Activated CD8-positive, alpha-beta memory T cell treated with anti-CD3 and anti-CD28 coated beads, Interleukin-2, amount 50 U/mL, for 1 hour (primary cell): ENCODE data around the gene CCR9.
A peak's percentile ranks its signal among the peaks of the same experiment; 100 is the strongest.
"Not testable (repeated sequence)": the region's sequence is repeated elsewhere in the genome, so short reads cannot be mapped to it uniquely, and the experiment has no call there.

Experiments used
- DNase-seq: peaks from one replicate; pipeline ENCODE4 v3.0.0-alpha.2; 2020; ENCODE audit errors: extremely low read depth

CCR9 gene

DNA sequence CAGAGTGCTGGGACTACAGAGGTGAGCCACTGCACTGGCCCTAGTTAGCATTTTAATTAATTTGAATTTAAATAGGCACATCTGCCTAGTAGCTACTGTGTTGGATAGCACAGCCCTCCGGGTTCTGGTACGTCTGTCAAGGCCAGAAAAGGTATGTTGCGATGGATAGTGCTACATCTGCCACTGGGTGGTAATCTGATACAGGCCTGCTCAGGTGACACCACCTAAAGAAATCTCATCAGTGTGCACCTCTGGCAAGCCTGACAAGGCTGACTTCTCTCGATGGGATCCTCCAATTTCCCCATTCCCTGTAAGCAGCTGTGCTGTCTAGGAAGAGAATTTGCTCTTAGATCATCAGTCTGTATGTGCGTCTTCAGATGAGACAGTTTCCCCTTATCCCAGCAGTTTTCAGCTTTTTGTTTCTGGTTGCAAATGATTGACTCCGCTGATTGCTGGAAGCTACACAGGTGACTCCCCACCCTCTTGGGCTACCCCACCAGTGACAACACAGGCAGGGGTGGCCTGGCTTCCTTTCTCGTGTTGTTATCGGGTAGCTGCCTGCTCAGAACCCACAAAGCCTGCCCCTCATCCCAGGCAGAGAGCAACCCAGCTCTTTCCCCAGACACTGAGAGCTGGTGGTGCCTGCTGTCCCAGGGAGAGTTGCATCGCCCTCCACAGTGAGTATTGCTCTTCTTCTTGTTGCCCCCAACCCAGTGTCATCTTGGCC is at the start of gene CCR9:
Gene CCR9 (plus strand): TSS at position 565 of the 727 bp plus-strand sequence. CDS start 8,391 bp downstream, outside the sequence.
- no peak for DNase-seq

GRCh38 chr3:45838466-45838865 is 47.9 kb upstream of the CCR9 start:
- DNase-seq = no peak

DNA sequence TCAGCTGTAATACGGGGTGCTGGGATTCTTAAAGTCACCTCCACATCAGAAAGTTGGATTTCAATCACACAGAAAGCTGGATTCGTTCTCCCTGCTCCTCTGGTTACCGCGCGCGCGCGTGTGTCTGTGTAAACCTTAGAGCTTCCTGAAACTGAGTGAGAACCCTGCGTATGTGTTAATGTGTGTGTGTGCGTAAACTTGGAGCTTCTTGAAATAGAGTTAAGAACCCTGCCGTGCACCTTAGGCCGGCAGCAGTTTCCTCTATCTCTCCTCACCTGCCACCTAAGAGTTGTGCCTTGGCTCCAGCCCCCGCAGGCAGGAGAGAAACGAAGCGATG is 45.0 kb upstream of the CCR9 start:
- no peak for DNase-seq

DNA sequence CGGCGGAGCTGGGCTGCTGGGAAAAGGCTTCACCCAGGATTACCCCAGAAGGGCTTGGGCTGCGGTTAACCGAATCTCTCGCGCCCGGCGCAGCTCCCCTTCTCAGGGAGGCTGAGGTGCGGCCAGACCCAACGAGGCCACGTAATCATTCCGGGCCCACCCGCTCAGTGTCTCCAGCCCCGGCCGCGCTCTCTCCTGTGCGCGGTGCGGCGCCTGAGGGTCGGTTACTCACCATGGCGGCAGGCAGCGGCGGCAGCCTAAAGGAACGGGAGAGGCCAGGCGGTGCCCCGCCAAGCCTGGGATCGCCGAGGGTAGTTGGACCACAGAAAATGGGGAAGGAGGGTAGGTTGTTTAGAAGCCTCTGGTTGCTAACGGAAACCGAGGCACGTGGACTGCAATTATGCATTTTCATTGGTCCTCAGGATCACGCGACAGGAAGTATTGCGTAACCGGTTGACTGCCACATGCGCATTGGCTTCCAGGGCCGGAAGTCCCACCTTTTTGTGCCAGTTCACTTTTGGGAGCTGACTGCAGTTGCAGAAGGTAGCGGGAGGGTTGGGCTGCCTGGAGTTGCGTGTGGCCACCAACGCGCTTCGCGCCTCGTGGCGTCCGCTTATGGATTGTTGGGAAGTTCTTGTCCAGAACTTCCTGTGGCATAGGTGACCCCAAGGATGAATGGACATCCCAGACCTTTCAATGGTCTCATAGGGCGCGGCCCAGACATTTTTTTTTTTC is 44.4 kb upstream of the CCR9 start, which contains the start of gene LZTFL1:
Gene LZTFL1 (minus strand): TSS at position 363 of the 735 bp plus-strand sequence. CDS start 128 bp downstream, at position 235.
- peak; percentile 70 for DNase-seq

- no peak for DNase-seq
These were observed 43.3 kb upstream of the CCR9 start for GRCh38 chr3:45842851-45843625.

- DNase-seq = no peak
These were observed 41.7 kb upstream of the CCR9 start for GRCh38 chr3:45844616-45845015.

DNA sequence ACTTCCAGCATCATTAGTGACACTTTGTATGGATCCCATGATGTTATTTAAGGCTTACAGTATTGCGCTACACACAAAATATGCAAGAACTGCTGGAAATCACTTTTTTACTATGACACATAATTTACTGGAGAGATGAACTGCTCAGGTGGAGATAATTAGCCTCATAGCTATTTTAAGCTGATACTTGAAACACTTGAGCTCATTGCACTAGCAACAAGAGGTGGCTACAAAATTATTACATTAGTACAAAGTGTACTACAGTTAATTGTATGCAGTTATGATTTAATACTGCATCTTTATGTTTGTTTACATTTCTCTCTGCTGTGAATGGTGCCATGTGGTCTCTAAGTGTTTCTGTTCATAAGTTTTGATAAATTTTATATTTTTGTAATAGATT is 38.0 kb upstream of the CCR9 start:
- DNase-seq = no peak

GRCh38 chr3:45852828-45853227 is 33.5 kb upstream of the CCR9 start:
- no peak for DNase-seq

GRCh38 chr3:45856323-45856722 is 30.0 kb upstream of the CCR9 start:
- DNase-seq = not testable (repeated sequence)

DNA sequence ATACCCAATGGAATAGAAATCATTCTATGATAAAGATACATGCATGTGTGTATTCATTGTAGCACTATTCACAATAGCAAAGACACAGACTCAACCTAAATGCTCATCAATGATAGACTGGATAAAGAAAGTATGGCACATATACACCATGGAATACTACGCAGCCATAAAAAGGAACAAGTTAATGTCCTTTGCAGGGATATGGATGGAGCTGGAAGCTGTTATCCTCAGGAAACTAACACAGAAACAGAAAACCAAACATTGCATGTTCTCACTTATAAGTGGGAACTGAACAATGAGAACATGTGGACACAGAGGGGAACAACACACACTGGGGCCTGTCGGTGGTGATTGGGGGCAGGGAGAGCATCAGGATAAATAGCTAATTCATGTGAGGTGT is 29.3 kb upstream of the CCR9 start:
- not testable (repeated sequence) for DNase-seq

DNA sequence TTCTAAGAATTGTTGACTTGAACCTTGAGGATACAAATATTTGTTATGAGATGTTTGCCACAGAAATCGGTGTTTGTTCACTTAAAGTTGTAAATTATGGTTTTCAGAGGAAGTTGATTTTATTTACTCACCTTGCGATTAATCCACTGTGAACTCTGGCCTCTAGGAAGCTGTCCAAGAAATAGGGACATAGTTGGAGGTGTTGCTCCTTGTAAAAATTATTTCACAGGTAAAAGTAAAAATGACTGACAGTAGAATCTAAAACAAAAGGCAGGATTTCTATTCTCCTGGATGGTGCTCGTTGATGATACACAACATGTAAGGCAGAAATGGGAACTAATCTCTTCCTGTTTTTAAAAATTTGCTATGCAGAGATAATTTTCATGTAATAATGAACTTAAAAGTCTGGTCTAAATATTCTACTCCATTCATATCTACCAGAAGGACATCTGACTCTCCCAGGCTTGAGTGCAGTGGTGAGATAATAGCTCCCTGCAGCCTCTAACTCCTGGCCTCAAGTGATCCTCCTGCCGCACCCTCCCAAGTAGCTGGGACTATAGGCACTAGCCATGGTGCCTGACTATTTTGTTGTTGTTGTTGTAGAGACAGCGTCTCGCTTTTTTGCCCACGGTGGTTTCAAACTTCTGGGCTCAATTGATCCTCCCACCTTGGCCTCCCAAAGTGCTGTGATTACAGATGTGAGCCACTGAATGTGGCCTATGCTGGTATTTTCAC is 27.4 kb upstream of the CCR9 start:
- DNase-seq = no peak

DNA sequence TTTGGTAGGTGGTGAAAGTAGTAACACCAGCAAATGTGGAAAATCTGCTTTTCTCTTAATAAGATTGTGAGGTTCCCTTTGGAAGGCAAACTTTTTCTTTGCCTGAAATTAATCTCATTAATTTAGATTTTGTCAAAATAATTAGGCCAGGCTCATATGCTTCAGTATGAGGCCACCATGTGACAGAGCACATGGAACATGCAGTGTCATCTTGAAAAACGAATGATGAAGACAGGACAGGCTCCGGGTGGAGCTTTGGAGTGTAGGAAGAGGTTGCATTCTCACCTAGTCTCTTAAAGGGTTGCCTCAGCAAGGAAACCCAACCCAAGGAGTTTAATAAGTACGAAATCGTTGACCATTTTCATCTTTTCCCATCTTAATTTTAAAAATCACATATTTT is 25.9 kb upstream of the CCR9 start:
- DNase-seq = no peak

DNA sequence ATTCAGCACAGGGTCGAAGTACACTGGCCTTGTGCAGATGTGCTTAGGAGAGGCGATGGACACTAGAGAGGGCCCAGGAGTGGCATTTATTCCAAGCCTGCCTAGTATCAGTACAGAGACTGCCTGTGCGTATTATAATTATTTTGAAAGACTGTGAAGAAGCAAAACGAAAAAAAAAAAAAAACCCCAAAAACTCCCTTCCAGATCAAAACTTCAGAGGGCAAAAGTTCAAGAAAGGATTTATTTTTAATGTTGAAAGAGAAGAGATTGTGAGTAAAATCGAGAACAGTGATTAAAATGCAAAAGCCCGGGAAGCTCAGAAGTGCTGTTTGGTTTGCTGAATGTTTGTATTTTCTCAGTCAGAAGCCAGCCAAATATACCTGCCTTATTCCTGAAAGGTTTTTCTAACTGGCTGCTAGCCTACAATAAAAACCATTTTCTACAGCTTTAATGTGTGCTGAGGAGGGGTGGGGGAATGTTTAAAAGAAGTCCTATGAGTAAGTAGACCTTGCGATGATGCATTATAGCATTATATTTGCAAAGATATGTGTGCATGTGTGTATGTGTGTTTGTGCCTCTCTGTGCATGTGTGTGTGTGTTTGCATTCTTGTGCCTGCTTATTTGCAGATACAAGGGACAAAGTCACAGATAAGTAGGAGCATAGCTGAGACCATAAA is 25.2 kb upstream of the CCR9 start:
- no peak for DNase-seq

DNA sequence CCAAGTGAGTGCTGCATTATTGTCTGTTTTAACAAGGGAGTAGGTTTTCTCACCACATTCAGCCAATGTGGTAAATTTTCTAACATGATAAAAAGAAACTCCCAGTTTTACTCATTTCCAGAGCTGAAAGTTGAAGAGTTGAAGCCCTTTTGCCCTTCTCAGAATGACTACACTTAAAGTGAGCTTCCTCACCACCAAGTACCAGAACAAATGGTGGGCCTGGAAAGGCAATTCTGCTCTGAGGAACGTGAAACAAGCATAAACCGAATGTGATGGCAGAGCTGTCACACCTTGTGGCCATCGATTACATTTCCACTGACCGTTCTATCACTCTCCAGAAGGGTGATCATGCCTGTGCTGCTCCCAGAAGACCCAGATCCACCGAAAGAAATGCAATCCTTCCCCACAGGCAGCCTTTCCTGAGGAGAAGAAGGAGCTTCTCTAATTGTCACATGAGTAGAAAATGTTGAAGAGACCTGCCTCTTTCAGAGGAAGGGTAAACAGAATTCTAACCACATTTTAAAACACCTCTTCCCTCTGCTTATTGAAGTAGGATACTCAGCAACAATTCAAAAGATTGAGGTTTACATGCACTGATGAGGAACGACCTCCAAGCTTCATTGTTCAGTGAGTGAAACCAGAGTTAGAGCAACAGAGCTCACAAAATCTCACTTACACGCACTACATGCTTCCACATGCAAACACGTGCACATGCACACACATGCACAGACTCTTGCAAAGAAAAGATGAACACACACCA is 21.4 kb upstream of the CCR9 start:
- DNase-seq = no peak

GRCh38 chr3:45865563-45865962 is 20.8 kb upstream of the CCR9 start:
- DNase-seq = no peak

- DNase-seq = no peak
These were observed 18.1 kb upstream of the CCR9 start for GRCh38 chr3:45868213-45868612.

GRCh38 chr3:45868650-45869049 is 17.7 kb upstream of the CCR9 start:
- no peak for DNase-seq

- no peak for DNase-seq
These were observed 16.7 kb upstream of the CCR9 start for GRCh38 chr3:45869638-45870037.

DNA sequence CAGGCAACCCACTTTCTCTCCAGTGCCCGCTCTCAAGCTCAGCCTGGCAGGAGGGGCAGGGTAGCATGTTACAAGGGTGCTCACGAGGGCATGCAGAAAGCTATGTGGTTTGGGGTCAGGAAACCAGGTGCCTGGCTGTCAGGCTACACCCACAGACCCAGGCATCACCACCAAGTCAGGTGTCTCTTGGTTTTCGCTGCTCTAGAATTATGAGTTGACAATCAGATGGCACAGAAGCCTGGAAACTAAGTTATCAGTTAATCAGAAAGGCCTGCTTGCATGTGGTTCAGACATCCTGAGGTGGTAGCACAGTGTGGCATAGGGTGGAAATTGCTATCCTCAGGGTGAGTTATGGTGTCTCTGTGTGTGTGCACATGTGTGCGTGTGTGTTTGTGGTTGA is 16.2 kb upstream of the CCR9 start:
- peak; percentile 59 for DNase-seq

GRCh38 chr3:45871780-45872179 is 14.6 kb upstream of the CCR9 start:
- DNase-seq = no peak

DNA sequence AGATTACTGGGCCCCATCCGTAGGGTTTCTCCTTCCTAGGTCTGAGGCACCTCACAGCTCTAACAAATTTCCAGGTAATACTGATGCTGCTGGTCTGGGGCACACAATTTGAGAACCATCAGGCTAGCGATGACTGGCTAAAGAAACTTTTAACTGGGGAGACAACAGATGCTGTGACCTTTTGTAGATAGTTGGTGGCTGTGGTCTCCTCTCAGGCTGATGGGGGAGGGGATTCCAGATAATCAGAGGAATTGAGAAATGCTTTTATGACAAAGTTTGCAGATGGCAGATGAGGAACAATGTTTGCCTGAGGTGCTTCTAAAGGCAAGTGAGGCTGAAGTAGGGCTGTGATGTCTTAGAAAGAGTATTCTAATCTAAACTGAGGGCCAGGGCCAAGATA is 13.8 kb upstream of the CCR9 start:
- DNase-seq = no peak
